Neuron (in vitro differentiated cells): Measurements from ENCODE around the gene FAM168B.

ENCODE experiments used
- H2AFZ ChIP-seq: one replicate; pipeline ENCODE4 v1.6.1; 2013; ENCODE audit warnings: low read depth, mild to moderate bottlenecking, inconsistent platforms, low read length, moderate library complexity
- H3K27me3 ChIP-seq: one replicate; pipeline ENCODE4 v1.6.1; 2013; ENCODE audit warnings: low read length; ENCODE audit not compliant: insufficient read depth
- H3K36me3 ChIP-seq: one replicate; pipeline ENCODE4 v1.6.1; 2013; ENCODE audit warnings: low read length; ENCODE audit not compliant: insufficient read depth
- H3K4me1 ChIP-seq: one replicate; pipeline ENCODE4 v1.6.1; 2013; ENCODE audit warnings: low read length; ENCODE audit not compliant: insufficient read depth
- H3K4me3 ChIP-seq: 2 replicates; pipeline ENCODE4 v1.5.1; 2013; ENCODE audit warnings: mild to moderate bottlenecking, low read length, moderate library complexity
- H3K9me3 ChIP-seq: one replicate; pipeline ENCODE4 v1.6.1; 2013; ENCODE audit warnings: low read length

The FAM168B gene

GRCh38 chr2:131056932-131057287, 36.4 kb downstream of the FAM168B start:
- H3K27me3 ChIP-seq: no peaks in the 10 kb centered on the region
- no peaks in the 10 kb centered on the region for H3K9me3 ChIP-seq
- H3K4me3 ChIP-seq: no peak overlapping the region
- no peak overlapping the region for H2AFZ ChIP-seq
- peaks cover 74% of the 10 kb centered on the region for H3K36me3 ChIP-seq
- no peaks in the 10 kb centered on the region for H3K4me1 ChIP-seq

GRCh38 chr2:131056204-131056931, 36.9 kb downstream of the FAM168B start:
- Histone ChIP-seq H3K27me3 (no peaks in the 10 kb centered on the region), H3K4me1 (no peaks in the 10 kb centered on the region), H2AFZ (no peak overlapping the region), H3K36me3 (peaks cover 75% of the 10 kb centered on the region), H3K9me3 (no peaks in the 10 kb centered on the region), H3K4me3 (no peak overlapping the region)

- Histone ChIP-seq H2AFZ (no peak overlapping the region), H3K9me3 (no peaks in the 10 kb centered on the region), H3K4me1 (no peaks in the 10 kb centered on the region), H3K27me3 (no peaks in the 10 kb centered on the region), H3K36me3 (peaks cover 85% of the 10 kb centered on the region), H3K4me3 (no peak overlapping the region)
These were observed 37.8 kb downstream of the FAM168B start for GRCh38 chr2:131055169-131056065.

- peaks cover 89% of the 10 kb centered on the region for H3K36me3 ChIP-seq
These were observed 38.8 kb downstream of the FAM168B start for GRCh38 chr2:131054488-131054887.

GRCh38 chr2:131052741-131053263, 40.5 kb downstream of the FAM168B start:
- no peaks in the 10 kb centered on the region for H3K9me3 ChIP-seq
- no peaks in the 10 kb centered on the region for H3K4me1 ChIP-seq
- H3K4me3 ChIP-seq: no peak overlapping the region
- no peak overlapping the region for H2AFZ ChIP-seq
- H3K36me3 ChIP-seq: peaks cover 96% of the 10 kb centered on the region
- H3K27me3 ChIP-seq: no peaks in the 10 kb centered on the region

More at GRCh38 chr2:131054488-131054887, 38.8 kb downstream of the FAM168B start:
- H3K4me3 ChIP-seq: no peak overlapping the region
- H3K9me3 ChIP-seq: no peaks in the 10 kb centered on the region
- H3K4me1 ChIP-seq: no peaks in the 10 kb centered on the region
- no peaks in the 10 kb centered on the region for H3K27me3 ChIP-seq
- H2AFZ ChIP-seq: no peak overlapping the region

GRCh38 chr2:131050896-131051295, 42.4 kb downstream of the FAM168B start:
- Histone ChIP-seq H2AFZ (no peak overlapping the region), H3K9me3 (no peaks in the 10 kb centered on the region), H3K4me1 (no peaks in the 10 kb centered on the region), H3K27me3 (no peaks in the 10 kb centered on the region), H3K4me3 (no peak overlapping the region), H3K36me3 (peaks cover 94% of the 10 kb centered on the region)

GRCh38 chr2:131049150-131049718, 44.0 kb downstream of the FAM168B start:
- Histone ChIP-seq H3K27me3 (no peaks in the 10 kb centered on the region), H3K4me1 (no peaks in the 10 kb centered on the region), H3K4me3 (no peak overlapping the region), H3K36me3 (peaks cover 78% of the 10 kb centered on the region), H2AFZ (no peak overlapping the region), H3K9me3 (no peaks in the 10 kb centered on the region)

GRCh38 chr2:131048641-131049040, 44.6 kb downstream of the FAM168B start:
- Histone ChIP-seq H3K4me1 (no peaks in the 10 kb centered on the region), H3K27me3 (no peaks in the 10 kb centered on the region), H3K9me3 (no peaks in the 10 kb centered on the region), H2AFZ (no peak overlapping the region), H3K4me3 (no peak overlapping the region), H3K36me3 (peaks cover 72% of the 10 kb centered on the region)

GRCh38 chr2:131047920-131048560, 45.2 kb downstream of the FAM168B start:
- H3K9me3 ChIP-seq: no peaks in the 10 kb centered on the region
- H3K4me1 ChIP-seq: no peaks in the 10 kb centered on the region
- no peak overlapping the region for H2AFZ ChIP-seq
- H3K36me3 ChIP-seq: peaks cover 66% of the 10 kb centered on the region
- H3K27me3 ChIP-seq: no peaks in the 10 kb centered on the region
- no peak overlapping the region for H3K4me3 ChIP-seq

- H3K27me3 ChIP-seq: no peaks in the 10 kb centered on the region
- peaks cover 57% of the 10 kb centered on the region for H3K36me3 ChIP-seq
- H2AFZ ChIP-seq: no peak overlapping the region
- H3K4me3 ChIP-seq: no peak overlapping the region
- no peaks in the 10 kb centered on the region for H3K9me3 ChIP-seq
- H3K4me1 ChIP-seq: no peaks in the 10 kb centered on the region
These were observed 46.2 kb downstream of the FAM168B start for GRCh38 chr2:131046918-131047652.

GRCh38 chr2:131046028-131046917, 47.0 kb downstream of the FAM168B start:
- Histone ChIP-seq H3K9me3 (no peaks in the 10 kb centered on the region), H3K4me1 (no peaks in the 10 kb centered on the region), H3K27me3 (no peaks in the 10 kb centered on the region), H2AFZ (no peak overlapping the region), H3K4me3 (no peak overlapping the region), H3K36me3 (peaks cover 49% of the 10 kb centered on the region)
